Stomach smooth muscle (tissue), 2 donors: ENCODE measurements around the gene PXDN.
"Not testable (repeated sequence)": the region's sequence is repeated elsewhere in the genome, so short reads cannot be mapped to it uniquely, and the experiment has no call there.

ENCODE experiments used
- H3K27ac ChIP-seq: one replicate; pipeline ENCODE4 v1.7.0; 2013; ENCODE audit warnings: mild to moderate bottlenecking, low read length, inconsistent platforms
- H3K27me3 ChIP-seq, 2 donors: one replicate each; pipeline ENCODE4 v1.7.0; 2013; ENCODE audit warnings: low read length in 2 of 2; ENCODE audit not compliant: insufficient read depth in 2 of 2, control insufficient read depth in 1 of 2
- H3K36me3 ChIP-seq, 2 donors: one replicate each; pipeline ENCODE4 v1.7.0; 2013; ENCODE audit warnings: low read length in 2 of 2; ENCODE audit not compliant: control insufficient read depth in 2 of 2, insufficient read depth in 2 of 2
- H3K4me1 ChIP-seq: one replicate; pipeline ENCODE4 v1.7.0; 2013; ENCODE audit warnings: low read length; ENCODE audit not compliant: control insufficient read depth, insufficient read depth
- H3K4me3 ChIP-seq, 2 donors: one replicate each; pipeline ENCODE4 v1.7.0; 2013; ENCODE audit warnings: low read length in 2 of 2
- H3K9ac ChIP-seq, 2 donors: one replicate each; pipeline ENCODE4 v1.7.0; 2013; ENCODE audit warnings: low read length in 2 of 2, mild to moderate bottlenecking in 1 of 2
- H3K9me3 ChIP-seq, 2 donors: one replicate each; pipeline ENCODE4 v1.7.0; 2013; ENCODE audit warnings: low read length in 2 of 2; ENCODE audit not compliant: control insufficient read depth in 2 of 2
- donor health status: healthy.
- donor health status: Pancreatic carcinoma.

Gene PXDN

GRCh38 chr2:1773883-1774282, 29.6 kb upstream of the PXDN start:
- H3K27ac ChIP-seq, result no peak overlapping the region

GRCh38 chr2:1772471-1773267, 28.4 kb upstream of the PXDN start:
- Histone ChIP-seq H3K4me3 (no peak overlapping the region), H3K27ac (no peak overlapping the region), H3K27me3 (no peaks in the 10 kb centered on the region), H3K9ac (no peak overlapping the region), H3K9me3 (no peaks in the 10 kb centered on the region), H3K36me3 (no peaks in the 10 kb centered on the region), H3K4me1 (no peaks in the 10 kb centered on the region)

More at GRCh38 chr2:1773883-1774282, 29.6 kb upstream of the PXDN start:
- Histone ChIP-seq H3K36me3 (no peaks in the 10 kb centered on the region), H3K4me1 (no peaks in the 10 kb centered on the region), H3K27me3 (no peaks in the 10 kb centered on the region), H3K9me3 (no peaks in the 10 kb centered on the region), H3K4me3 (no peak overlapping the region), H3K9ac (no peak overlapping the region)

GRCh38 chr2:1771626-1772280, 27.4 kb upstream of the PXDN start:
- no peaks in the 10 kb centered on the region for H3K36me3 ChIP-seq
- H3K9ac ChIP-seq, result no peak overlapping the region
- no peaks in the 10 kb centered on the region for H3K27me3 ChIP-seq
- H3K27ac ChIP-seq, result no peak overlapping the region
- no peaks in the 10 kb centered on the region for H3K4me1 ChIP-seq
- no peak overlapping the region for H3K4me3 ChIP-seq
- H3K9me3 ChIP-seq, result no peaks in the 10 kb centered on the region

- Histone ChIP-seq H3K27ac (no peak overlapping the region), H3K4me3 (no peak overlapping the region), H3K9ac (no peak overlapping the region), H3K36me3 (no peaks in the 10 kb centered on the region), H3K27me3 (no peaks in the 10 kb centered on the region), H3K4me1 (no peaks in the 10 kb centered on the region), H3K9me3 (no peaks in the 10 kb centered on the region)
Observed at GRCh38 chr2:1770566-1771380, 26.5 kb upstream of the PXDN start.

GRCh38 chr2:1769703-1770422, 25.5 kb upstream of the PXDN start:
- Histone ChIP-seq H3K36me3 (no peaks in the 10 kb centered on the region), H3K4me3 (no peak overlapping the region), H3K9ac (no peak overlapping the region), H3K4me1 (no peaks in the 10 kb centered on the region), H3K9me3 (no peaks in the 10 kb centered on the region), H3K27me3 (no peaks in the 10 kb centered on the region), H3K27ac (no peak overlapping the region)

- no peaks in the 10 kb centered on the region for H3K36me3 ChIP-seq
- H3K27ac ChIP-seq, result no peak overlapping the region
- no peaks in the 10 kb centered on the region for H3K4me1 ChIP-seq
- no peak overlapping the region for H3K4me3 ChIP-seq
- no peak overlapping the region for H3K9ac ChIP-seq
- no peaks in the 10 kb centered on the region for H3K27me3 ChIP-seq
- H3K9me3 ChIP-seq, result no peaks in the 10 kb centered on the region
Observed at GRCh38 chr2:1767939-1768691, 23.8 kb upstream of the PXDN start.

- Histone ChIP-seq H3K9ac (no peak overlapping the region), H3K4me1 (no peaks in the 10 kb centered on the region), H3K9me3 (no peaks in the 10 kb centered on the region), H3K27me3 (no peaks in the 10 kb centered on the region), H3K36me3 (no peaks in the 10 kb centered on the region), H3K27ac (no peak overlapping the region), H3K4me3 (no peak overlapping the region)
Observed at GRCh38 chr2:1766851-1767811, 22.8 kb upstream of the PXDN start.

GRCh38 chr2:1766425-1766824, 22.1 kb upstream of the PXDN start:
- H3K36me3 ChIP-seq, result no peaks in the 10 kb centered on the region
- no peaks in the 10 kb centered on the region for H3K4me1 ChIP-seq
- no peak overlapping the region for H3K9ac ChIP-seq
- no peak overlapping the region for H3K27ac ChIP-seq
- H3K4me3 ChIP-seq, result no peak overlapping the region
- no peaks in the 10 kb centered on the region for H3K9me3 ChIP-seq
- no peaks in the 10 kb centered on the region for H3K27me3 ChIP-seq

GRCh38 chr2:1765201-1765600, 20.9 kb upstream of the PXDN start:
- H3K36me3 ChIP-seq, H3K4me3 ChIP-seq, H3K9ac ChIP-seq, H3K27ac ChIP-seq, H3K4me1 ChIP-seq, H3K27me3 ChIP-seq, H3K9me3 ChIP-seq: not testable (repeated sequence)
